HG03175 (cell line): ENCODE results near the gene IL17RA.
"Not testable (repeated sequence)": the region's sequence is repeated elsewhere in the genome, so short reads cannot be mapped to it uniquely, and the experiment has no call there.

ENCODE experiments used
- ATAC-seq: cut with Tn5 transposase; IDR thresholded peaks from one replicate; pipeline ENCODE4 v1.9.1; 2021; ENCODE audit warnings: mild to moderate bottlenecking, moderate library complexity; ENCODE audit not compliant: unreplicated experiment

Gene IL17RA

DNA sequence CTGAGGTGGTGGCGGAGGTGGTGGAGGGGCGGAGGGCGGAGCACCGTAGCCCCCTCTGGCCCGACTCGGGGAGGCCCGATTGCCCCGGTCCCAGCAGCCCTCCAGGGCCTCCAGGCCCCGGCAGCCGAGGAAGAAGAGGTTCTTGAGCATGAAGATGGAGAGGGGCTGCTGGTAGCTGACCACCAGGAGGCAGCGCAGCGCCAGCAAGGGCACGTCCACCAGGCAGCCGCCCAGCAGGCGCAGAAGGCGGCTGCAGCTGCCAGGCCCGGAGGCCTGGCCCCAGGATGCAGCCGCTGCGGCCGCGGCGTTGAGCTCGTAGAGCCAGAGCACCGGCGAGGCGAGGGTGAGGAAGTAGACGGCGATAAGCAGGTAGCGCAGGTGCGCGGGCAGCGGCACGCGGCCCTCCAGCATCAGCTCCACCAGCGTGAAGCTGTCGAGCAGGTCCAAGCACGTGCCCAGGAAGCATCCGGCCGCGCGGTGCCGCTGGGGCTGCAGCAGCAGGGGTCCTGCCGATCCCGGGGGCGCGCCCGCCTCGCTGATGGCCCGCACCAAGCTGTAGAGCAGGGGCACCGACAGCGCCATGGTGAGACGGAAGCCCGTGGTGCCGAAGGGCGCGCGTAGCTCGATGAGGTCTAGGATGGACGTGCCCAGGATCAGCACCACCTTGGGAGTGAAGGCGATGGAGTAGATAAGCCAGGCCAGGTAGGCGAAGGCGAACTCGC lies 34.8 kb downstream of the IL17RA start:
- no peak for ATAC-seq

DNA sequence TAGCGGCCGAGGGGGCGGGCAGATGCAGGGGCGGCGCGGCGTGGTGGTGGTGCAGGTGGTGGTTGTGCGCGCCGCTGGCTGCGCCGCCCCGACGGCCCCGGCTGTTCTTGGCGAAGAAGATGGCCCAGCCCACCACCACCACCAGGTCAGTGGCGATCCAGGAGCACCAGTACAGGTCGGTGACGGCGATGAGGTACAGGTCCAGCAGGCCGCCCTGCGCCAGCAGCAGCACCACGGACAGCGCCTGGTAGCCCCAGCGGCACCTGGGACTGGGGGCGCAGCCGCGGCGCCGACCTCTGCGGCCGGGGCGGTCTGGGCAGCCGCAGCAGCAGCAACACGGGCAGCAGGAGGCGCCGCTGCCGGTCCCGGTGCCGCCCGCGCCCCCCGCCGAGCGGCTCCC lies 35.5 kb downstream of the IL17RA start:
- ATAC-seq: no peak

DNA sequence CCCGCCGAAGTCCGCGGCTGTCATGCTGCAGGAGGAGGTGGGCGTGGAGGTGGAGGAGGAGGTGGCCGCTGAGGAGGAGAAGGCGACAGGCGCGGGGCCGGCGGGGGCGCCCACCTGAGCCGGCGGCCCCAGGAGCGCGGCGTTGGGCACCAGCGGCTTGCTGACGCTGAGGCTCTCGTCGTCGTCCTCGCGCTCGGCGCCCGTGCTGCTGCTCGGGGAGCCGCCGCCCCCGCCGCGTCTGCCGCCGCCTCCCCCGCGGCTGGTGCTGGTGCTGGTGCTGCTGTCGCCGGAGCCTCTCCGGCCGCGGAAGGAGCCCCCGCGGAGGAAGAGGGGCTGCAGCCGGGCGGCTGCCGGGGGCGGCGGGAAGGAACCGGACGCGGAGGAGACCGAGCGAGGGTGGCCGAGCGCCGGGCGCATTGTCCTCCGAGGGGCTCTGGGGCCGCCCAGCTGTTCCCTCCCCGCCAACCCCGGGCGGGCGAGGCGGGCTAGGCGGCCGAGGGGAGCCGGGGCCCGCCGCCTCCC lies 36.0 kb downstream of the IL17RA start:
- no peak for ATAC-seq

DNA sequence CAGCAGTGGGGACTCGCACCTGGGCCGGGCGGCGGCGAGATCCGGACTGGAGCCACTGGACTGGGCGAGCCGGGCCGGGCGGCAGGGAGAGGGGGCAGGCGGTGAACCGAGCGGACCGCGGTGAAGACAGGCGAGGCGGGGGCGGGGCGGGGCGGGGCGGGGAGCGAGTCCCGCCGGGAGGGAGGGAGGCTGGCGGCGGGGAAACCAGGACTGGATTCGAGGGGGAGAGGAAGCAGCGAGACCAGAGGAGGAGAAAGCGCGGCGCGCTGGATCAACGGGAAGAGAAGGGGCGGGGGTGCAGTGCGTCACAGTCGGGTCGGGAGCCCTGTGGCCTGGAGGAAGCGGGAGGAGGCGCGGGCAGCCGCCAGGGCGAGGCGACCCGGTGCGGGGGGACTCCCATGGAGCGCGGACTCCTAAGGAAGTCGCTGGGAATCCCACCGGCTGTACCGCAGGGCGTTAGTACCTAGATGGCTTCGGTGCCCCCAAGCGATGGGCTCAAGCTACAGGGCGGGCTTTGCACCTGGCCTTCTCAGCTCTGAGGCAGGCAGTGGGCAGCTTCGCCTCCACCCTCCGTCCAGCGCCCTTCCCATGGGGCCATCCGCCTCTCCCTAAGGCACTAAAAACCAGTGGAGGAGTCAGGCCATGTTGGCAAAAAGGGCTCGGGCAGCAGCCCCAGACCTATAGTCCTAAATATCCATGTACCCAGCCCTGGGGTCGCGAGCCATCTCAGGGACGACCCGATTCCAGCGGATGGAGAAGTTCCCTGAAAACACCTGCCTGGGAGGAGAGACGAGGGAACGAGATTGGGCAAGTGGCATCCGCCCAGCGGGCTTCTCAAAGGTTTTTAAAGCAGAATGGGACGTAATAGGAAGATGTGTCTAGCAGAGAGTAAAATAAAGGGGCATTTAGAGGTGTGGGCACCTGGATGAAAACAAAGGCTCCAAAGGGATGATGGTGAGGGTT lies 36.7 kb downstream of the IL17RA start, which contains the start of gene TMEM121B:
TSS of gene TMEM121B (minus strand) at position 128 of the 963 bp plus-strand sequence. CDS start 233 bp downstream, outside the sequence.
- no peak for ATAC-seq

DNA sequence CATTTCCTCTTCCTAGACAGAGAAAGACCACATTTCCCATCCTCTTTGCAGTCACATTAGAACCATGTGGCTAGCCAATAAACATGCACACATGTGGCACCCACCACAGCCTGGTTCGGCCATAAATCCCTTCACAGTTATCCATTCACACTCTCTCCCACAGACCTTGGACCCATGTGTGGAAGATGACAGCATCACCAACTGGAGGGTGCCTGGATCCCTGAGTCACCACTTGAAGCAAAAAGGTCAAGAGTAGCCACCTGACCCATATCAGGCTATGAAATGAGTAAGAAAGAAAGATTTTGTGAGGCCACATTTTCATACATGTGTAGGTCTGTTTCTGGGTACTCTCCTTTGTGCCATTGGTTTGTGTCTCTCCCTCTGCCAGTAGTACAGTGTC lies 45.4 kb downstream of the IL17RA start:
- no peak for ATAC-seq

DNA sequence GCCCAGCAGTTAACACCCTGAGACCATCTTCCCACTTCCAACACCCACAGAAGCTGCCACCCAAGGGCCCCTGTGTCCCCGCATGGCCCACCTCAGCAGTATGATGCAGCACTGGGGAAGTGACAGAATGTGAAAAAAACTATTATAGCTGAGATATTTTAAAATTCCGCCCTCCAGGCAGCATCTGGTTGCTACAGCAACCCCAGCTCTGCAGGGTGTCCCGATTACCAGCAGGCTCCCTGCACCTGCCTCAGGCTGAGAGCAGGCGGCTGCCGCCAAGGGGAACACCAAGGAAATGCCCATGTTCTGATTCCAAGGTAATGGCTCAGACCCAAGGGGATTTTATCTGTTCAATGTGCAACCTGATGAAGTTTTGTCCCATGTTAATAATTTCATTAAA lies 46.9 kb downstream of the IL17RA start:
- no peak for ATAC-seq

DNA sequence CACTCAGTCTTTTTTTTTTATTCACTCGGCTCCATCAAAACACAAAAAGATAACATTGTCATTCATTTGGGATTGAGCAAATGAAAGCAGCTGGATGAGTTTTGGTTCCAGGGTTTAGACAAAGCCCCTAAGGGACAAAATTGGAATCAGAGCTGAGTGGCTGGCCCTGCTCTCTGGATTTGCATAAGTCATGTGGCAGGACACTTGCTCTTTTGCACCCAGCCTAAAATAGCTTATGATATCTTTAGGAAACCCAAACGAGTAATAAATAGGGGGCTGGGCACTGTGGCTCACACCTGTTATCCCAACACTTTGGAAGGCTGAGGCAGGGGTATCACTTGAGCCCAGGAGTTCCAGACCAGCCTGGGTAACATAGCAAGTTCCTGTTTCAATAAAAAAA lies 47.3 kb downstream of the IL17RA start:
- no peak for ATAC-seq

DNA sequence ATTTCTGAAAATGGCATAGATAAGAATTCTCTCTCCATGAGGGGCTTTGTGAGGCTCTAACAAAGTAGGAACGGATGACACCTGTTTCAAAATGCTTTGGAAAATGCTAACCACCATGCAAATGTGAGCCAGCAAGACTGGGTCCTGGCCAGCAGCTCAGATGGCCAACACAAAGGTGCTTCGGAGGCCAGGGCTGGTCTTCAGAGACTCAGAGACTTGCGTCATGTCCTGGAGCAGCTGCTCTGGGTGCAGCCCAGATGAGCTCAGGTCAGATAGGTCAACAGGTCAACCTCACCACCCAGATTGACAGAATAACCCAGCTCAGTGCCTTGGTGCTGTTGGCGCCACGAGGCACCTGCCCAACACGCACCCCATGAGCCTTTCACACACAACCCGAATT lies 48.3 kb downstream of the IL17RA start:
- ATAC-seq: no peak

DNA sequence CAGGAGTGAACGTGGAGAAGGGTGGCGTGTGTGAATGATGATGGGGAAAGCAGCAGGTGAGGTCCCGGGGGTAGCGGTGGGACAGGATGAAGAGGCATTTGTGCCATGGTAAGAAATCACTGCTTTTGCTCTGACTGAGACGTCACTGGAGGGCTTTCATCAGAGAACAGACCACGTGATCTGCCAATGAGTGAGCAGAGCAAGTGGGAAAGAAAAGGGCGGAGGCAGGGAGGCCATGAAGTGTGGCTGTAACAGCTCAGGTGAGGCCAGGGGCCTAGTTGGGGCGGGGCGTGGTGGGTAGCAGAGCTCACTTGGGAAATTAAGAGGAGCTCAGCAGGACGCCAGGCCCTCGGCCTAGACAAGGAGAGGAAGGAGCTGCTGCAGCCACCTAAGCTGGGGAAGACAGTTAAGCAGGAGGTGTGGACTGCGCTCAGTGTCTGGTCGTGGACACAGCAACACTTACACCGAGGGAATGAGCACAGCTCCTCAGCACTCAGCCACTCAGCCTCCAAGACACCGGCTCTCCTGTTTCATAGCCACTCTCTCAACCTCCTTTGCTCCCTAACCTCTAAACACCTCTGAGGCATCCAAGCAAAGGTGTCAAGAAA lies 50.5 kb downstream of the IL17RA start:
- no peak for ATAC-seq

DNA sequence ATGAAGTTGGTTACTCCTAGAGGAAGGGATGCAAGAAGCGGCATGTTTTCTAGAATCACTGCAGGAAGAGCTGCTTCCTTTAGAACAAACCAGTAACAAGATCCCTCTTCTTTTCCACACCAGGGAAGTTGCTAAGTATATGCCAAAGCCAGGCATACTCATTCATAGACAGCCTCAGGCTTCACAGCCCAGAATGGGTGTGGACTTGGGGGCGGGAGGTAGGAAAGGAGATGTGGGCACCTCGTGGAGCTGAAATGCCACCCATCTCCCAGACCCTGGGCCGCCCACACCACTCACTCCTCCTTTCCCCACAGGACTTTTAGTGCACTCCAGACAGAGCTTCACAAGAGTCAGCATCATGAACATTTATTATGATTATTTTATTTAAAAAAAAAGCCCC lies 52.4 kb downstream of the IL17RA start:
- no peak for ATAC-seq

DNA sequence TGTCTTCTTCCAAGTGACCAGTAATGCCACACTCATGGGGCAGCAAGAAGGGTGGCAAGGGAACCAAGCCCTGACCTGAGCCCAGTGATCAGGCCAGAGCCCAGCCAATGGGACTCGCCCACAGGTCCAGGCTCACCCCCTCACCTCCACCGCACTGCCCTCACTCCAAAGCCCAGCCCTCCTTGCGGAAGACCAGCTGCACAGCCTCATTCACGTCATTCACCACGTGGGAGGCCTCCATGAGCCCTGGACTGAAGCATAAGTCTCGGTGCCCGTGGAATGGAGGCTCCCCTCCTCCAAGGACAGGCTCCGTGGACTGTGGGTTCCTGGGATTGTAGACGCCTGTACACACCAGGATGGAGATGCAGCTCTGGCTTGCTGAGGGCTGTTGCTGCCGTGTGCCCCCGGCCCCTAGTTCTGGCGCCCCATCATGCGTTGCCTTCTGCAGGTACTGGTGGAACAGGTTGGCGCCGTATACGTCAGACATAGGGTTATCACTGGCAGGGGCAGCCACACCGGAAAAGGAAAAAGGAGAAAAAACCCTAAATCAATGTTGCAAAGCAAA lies 53.1 kb downstream of the IL17RA start:
- ATAC-seq: no peak

DNA sequence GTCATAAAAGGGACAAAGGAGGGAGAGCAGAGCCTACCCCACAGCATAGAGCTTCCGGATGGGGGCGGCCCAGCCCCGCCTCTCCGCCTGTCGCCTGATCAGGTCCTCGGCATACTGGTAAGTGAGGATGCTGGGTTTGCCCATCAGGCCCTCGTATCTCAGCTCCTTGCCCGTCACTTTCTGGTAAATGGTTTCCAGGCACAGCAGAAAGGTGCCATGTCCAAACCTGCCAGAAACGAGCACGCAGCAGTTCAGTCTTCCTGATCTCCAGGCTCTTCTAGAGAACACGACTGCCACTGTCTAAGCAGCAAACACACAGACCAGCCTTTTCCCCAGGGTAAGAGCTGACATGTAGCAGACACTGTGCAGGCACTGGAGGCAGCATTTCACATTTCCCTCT lies 53.7 kb downstream of the IL17RA start:
- no peak for ATAC-seq

DNA sequence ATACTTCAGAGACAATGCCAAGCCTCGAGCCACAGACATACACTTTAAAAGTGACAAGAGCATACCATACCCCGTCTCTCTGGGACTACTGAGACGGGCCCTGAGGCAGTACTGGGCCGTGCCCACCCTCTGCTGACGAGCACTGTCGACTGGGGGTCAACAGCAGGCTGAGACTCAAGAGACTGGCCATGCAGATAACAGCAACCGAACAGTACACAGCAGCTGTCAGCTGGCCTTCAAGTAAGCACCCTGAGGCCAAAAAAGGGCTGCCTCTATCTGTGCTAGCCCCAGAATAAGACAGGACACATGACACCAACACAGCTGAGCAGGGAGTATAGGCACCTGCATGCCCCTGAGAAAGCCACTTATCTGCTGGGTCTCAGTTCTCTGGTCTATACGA lies 55.2 kb downstream of the IL17RA start:
- no peak for ATAC-seq

DNA sequence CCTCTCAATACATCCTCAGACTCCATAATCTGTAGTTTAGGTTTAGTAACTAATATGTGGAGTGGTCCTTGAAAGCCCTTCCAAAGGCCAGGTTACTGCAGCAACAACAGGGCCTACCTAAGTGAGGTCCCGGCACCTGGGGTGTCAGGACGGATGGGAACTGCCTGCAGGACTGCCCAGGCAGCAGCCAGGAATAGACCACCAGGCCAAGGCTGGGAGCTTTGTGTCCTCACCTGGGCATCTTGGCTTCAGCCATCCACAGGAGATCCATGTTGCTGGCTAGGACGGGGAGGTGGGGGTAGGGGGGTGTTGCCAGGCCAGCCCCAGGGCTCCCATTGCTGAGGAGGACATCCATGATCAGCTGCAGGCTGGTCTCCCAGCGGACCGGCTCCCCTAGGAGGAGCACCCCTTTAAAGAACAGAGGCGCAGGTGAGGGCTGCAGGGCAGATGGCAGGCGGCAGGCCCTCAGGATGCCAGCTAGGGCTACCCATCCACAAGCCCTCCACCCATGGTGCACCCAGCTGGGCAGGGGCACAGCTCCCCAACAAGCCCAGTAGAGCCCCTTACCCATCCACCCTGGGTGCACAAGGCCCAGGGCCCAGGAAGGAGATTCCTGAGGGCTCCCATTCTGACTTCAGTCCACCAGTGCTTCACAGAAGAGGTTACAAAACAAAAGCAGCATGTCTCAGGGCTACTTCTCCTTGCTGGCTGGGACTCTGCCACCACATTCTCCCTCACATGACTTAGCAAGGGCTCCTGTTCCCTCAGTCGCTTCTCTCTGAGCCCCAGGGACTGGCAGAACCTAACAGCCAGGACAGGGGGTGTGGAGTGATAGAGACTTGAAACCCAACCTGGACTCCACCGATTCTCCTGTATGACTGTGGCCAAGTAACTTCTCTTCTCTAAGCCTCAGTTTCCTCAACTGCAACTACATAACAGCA lies 56.3 kb downstream of the IL17RA start:
- no peak for ATAC-seq

DNA sequence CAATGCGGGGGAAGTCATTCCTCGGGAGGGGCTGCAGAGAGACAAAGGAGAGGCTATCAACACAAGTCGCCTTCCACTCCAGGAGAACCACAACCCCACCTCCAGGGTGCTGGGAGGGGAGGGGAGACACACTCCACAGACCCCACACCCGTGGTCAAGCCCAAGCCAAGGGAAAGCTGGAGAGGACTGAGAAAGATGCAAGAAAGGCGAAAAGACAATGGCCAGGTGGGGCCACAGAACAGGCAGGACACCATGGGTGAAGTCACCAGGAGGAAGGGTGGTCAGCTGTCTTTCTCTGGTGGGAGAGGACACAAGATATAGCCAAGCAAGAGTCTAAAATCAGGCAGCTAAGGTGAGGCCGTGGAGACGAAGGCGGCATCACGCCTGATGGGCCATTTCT lies 58.3 kb downstream of the IL17RA start:
- ATAC-seq: no peak

DNA sequence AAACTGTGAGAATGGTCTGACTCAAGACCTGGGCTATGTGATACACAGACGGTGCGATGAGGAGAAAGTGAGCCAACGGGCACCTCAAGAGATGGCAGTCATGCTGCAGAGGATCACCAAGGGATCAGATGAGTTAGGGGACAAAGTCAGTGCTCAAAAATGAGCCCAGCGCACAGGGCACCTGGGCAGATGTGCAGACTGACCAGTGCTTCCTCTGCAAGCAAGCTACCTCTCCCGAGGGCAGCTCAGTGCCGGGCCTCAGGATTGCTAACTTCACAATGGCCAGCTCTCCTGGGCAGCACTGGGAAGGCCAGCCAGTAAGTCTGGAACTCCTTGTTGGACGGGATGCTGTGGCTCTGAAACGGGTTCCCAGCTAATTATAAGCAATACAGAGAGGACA lies 59.0 kb downstream of the IL17RA start:
- no peak for ATAC-seq

DNA sequence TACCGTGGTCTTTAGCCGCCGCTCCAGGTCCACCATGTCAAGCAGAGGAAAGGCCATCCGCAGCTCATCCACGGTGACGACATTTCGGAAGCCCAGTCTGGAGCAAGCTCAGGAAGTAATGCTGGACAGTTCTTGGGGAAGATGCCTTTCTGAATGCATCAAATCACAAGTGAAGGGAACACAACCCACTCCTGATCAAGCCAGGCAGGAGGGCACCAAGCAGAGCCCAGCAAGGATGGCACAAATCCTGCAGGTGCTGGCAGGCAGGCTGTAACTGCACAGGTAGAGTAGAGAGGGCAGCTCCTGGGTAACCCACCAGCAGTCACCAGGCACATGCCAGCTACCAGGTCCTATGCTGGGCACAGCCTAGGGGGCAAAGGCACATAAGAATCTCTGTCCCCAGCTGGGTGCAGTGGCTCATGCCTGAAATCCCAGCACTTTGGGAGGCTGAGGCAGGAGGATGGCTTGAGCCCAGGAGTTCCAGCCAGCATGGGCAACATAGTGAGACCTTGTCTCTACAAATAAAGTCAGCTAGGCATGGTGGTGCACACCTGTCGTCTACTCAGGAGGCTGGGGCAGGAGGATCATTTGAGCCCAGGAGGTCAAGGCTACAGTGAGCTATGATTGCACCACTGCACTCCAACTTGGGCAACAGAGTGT lies 60.4 kb downstream of the IL17RA start:
- no peak for ATAC-seq

DNA sequence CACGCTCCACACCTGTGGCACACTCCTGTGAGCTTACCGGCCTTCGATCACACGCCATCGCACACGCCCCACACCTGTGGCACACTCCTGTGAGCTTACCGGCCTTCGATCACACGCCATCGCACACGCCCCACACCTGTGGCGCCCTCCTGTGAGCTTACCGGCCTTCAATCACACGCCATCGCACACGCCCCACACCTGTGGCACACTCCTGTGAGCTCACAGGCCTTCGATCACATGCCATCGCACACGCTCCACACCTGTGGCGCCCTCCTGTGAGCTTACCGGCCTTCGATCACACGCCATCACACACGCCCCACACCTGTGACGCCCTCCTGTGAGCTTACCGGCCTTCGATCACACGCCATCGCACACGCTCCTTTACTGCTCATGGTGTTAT lies 62.7 kb downstream of the IL17RA start:
- ATAC-seq: not testable (repeated sequence)

DNA sequence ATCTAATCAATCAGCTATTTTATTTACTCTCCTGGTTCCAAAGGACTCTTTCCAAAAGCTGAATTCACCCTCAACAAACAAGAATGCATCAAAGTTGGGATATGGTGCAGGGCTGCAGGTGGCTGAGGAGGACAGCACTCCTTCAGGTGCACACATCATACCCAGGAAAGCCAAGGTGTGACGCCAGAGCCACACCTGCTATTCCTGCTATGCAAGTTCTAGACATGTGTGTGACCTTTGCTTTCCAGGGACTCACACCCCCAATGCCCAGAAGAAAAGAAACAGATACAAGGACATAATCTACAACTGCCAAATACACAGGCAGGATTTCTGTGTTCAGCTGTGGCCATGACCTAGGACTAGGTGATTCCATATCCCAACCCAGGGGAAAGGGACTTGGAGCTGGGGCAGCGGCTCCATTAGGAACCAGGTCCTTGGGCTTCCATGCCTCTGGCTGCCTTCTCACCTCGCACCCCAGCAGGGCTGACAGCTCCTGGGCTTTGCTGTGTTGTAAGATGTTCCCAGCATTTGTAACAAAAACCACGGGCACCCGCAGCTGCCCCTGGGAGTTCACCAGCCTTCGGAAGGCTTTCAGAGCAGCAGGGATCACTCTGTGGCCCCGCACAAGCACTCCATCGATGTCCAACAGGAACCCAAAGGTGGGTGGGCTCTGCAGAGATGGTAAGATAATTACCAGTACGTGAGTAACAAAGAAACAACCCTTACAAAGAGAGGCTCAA lies 64.4 kb downstream of the IL17RA start:
- ATAC-seq: no peak
